CD4-positive, alpha-beta T cell (primary cell): ENCODE results near the gene PLXNB2. TPM values are rescaled to one million over a fixed set of nuclear protein-coding genes. Genes with fewer than 3 reads are reported as not detected.

Experiments
- ATAC-seq: fragments of 200-7000 bp; cut with Tn5 transposase; one replicate; pipeline ENCODE4 v1.10.0; 2022; ENCODE audit warnings: mild to moderate bottlenecking; ENCODE audit not compliant: poor library complexity
- CTCF ChIA-PET: fragments of 350-600 bp; sonication (Branson Sonifier 250); formaldehyde crosslinking; loops from one replicate; lab custom pipeline; 2021; ENCODE audit warnings: antibody characterized with exemption, inconsistent platforms; lab: Charles Lee
- POLR2A ChIA-PET: fragments of 350-600 bp; sonication (Branson Sonifier 250); formaldehyde crosslinking; loops from one replicate; lab custom pipeline; 2021; ENCODE audit warnings: antibody characterized with exemption, inconsistent platforms; lab: Charles Lee
- DNase-seq, 14 experiments: peaks; one replicate each; pipeline ENCODE4 v3.0.0-alpha.2; 2013 to 2020; ENCODE audit warnings: mixed read lengths in 2 of 14
- H3K27ac ChIP-seq, 2 donors: one replicate each; pipeline versions ENCODE4 v1.5.1 to v1.7.0; 2013; ENCODE audit warnings: low read length in 2 of 2, low read depth in 1 of 2, mild to moderate bottlenecking in 1 of 2
- H3K27me3 ChIP-seq, 2 experiments: 1 replicate in 1 of 2; 2 replicates in 1 of 2; pipeline versions ENCODE4 v1.6.1 to v1.7.0; 2013; ENCODE audit warnings: low read length in 2 of 2, control low read depth in 1 of 2, mild to moderate bottlenecking in 1 of 2, moderate library complexity in 1 of 2; ENCODE audit not compliant: insufficient read depth in 2 of 2, control insufficient read depth in 1 of 2
- H3K36me3 ChIP-seq: one replicate; pipeline ENCODE4 v1.6.1; 2013; ENCODE audit warnings: low read length, control low read depth; ENCODE audit not compliant: insufficient read depth
- H3K4me1 ChIP-seq: one replicate; pipeline ENCODE4 v1.6.1; 2013; ENCODE audit warnings: low read length, control low read depth; ENCODE audit not compliant: insufficient read depth
- H3K4me3 ChIP-seq: one replicate; pipeline ENCODE4 v1.5.1; 2013; ENCODE audit warnings: mild to moderate bottlenecking, low read length, moderate library complexity
- H3K9me3 ChIP-seq, 2 experiments: 1 replicate in 1 of 2; 2 replicates in 1 of 2; pipeline versions ENCODE4 v1.6.1 to v1.7.0; 2013; ENCODE audit warnings: low read length in 2 of 2, mild to moderate bottlenecking in 2 of 2, control low read depth in 1 of 2, moderate library complexity in 1 of 2; ENCODE audit not compliant: control insufficient read depth in 1 of 2, insufficient read depth in 1 of 2
- H3K27ac Mint-ChIP-seq: one replicate; pipeline ENCODE4 v1.8.0; 2020; ENCODE audit warnings: mixed read lengths
- H3K27me3 Mint-ChIP-seq: one replicate; pipeline ENCODE4 v1.8.0; 2021; ENCODE audit warnings: mixed read lengths
- H3K36me3 Mint-ChIP-seq: one replicate; pipeline ENCODE4 v1.8.0; 2021; ENCODE audit warnings: low read depth, mixed read lengths
- H3K4me1 Mint-ChIP-seq: one replicate; pipeline ENCODE4 v1.8.0; 2021; ENCODE audit warnings: low read depth, mixed read lengths
- H3K4me3 Mint-ChIP-seq: one replicate; pipeline ENCODE4 v1.8.0; 2020; ENCODE audit warnings: mild to moderate bottlenecking, mixed read lengths
- H3K9me3 Mint-ChIP-seq: one replicate; pipeline ENCODE4 v1.8.0; 2020; ENCODE audit warnings: mixed read lengths
- CTCF ChIP-seq: fragments of 200-600 bp; IDR thresholded peaks from one replicate; pipeline ENCODE4 v1.8.0; 2022; ENCODE audit warnings: antibody characterized with exemption, mild to moderate bottlenecking
- intact Hi-C, 2 experiments: fragments of 100-400 bp; cut with DNase I in 1 of 2; cut with micrococcal nuclease in 1 of 2; formaldehyde crosslinking; loops; one replicate each; pipeline versions ENCODE4 v1.15.1 to v1.9.0; 2023 to 2025; cut with DNase I, micrococcal nuclease
- total RNA-seq, 174 experiments: library from RNA in 2 of 174; stranded (reverse) in 2 of 174; gene quantifications; one replicate each; pipeline ENCODE4 v1.2.3 and lab custom pipeline; 2021 to 2026

PLXNB2 gene
- total RNA-seq, 2 experiments from 2014 or later: 2.8 to 3.9 TPM

- Mint-ChIP-seq H3K27ac (no peak overlapping the region), H3K9me3 (no peaks in the 10 kb centered on the region), H3K4me3 (no peak overlapping the region), H3K36me3 (no peaks in the 10 kb centered on the region), H3K4me1 (peaks cover 13% of the 10 kb centered on the region), H3K27me3 (no peaks in the 10 kb centered on the region)
- no peak overlapping the region for H3K27ac ChIP-seq
- peaks cover 16% of the 10 kb centered on the region for H3K4me1 ChIP-seq
- ChIA-PET CTCF (no interaction called here), POLR2A (interaction anchor here (0.6 kb wide), 1 partner anchor 63 kb away, joined by 3 read pairs; no protein-coding TSS in a partner anchor)
- DNase-seq (no peak), ATAC-seq (no peak)
- H3K4me3 ChIP-seq: no peak overlapping the region
- no peaks in the 10 kb centered on the region for H3K9me3 ChIP-seq
- intact Hi-C loops: no loop called here
- no peaks in the 10 kb centered on the region for H3K36me3 ChIP-seq
- no peak for TF ChIP-seq CTCF
- H3K27me3 ChIP-seq: no peaks in the 10 kb centered on the region
These were observed 11.4 kb upstream of the PLXNB2 start for GRCh38 chr22:50318698-50319411.

GRCh38 chr22:50318356-50318697 is 10.9 kb upstream of the PLXNB2 start:
- Histone ChIP-seq H3K36me3 (no peaks in the 10 kb centered on the region), H3K4me3 (no peak overlapping the region), H3K27ac (no peak overlapping the region), H3K4me1 (peaks cover 21% of the 10 kb centered on the region), H3K27me3 (no peaks in the 10 kb centered on the region), H3K9me3 (no peaks in the 10 kb centered on the region)
- no peak for TF ChIP-seq CTCF
- H3K27me3 Mint-ChIP-seq: no peaks in the 10 kb centered on the region
- H3K4me3 Mint-ChIP-seq: no peak overlapping the region
- intact Hi-C loops: no loop called here
- CTCF ChIA-PET: no interaction called here
- peaks cover 16% of the 10 kb centered on the region for H3K4me1 Mint-ChIP-seq
- H3K36me3 Mint-ChIP-seq: no peaks in the 10 kb centered on the region
- ATAC-seq (no peak), DNase-seq (no peak)
- POLR2A ChIA-PET: no interaction called here
- H3K9me3 Mint-ChIP-seq: no peaks in the 10 kb centered on the region
- no peak overlapping the region for H3K27ac Mint-ChIP-seq

- intact Hi-C loops: no loop called here
- Histone ChIP-seq H3K36me3 (no peaks in the 10 kb centered on the region), H3K9me3 (no peaks in the 10 kb centered on the region), H3K27ac (no peak overlapping the region), H3K4me3 (no peak overlapping the region), H3K27me3 (no peaks in the 10 kb centered on the region), H3K4me1 (peaks cover 25% of the 10 kb centered on the region)
- TF ChIP-seq CTCF: no peak
- no peak overlapping the region for H3K4me3 Mint-ChIP-seq
- H3K9me3 Mint-ChIP-seq: no peaks in the 10 kb centered on the region
- H3K27me3 Mint-ChIP-seq: no peaks in the 10 kb centered on the region
- peaks cover 16% of the 10 kb centered on the region for H3K4me1 Mint-ChIP-seq
- ChIA-PET POLR2A (no interaction called here), CTCF (no interaction called here)
- no peak overlapping the region for H3K27ac Mint-ChIP-seq
- no peak for ATAC-seq
- no peak for DNase-seq
- H3K36me3 Mint-ChIP-seq: no peaks in the 10 kb centered on the region
These were observed 10.2 kb upstream of the PLXNB2 start for GRCh38 chr22:50317674-50318073.
